Cardiac muscle cell (in vitro differentiated cells and primary cell): ENCODE data around the gene MRPS14. TPM values are rescaled to one million over a fixed set of nuclear protein-coding genes. Genes with fewer than 3 reads are reported as not detected.

ENCODE experiments used
- DNase-seq, 2 donors: peaks; one replicate each; pipeline versions ENCODE4 v3.0.0 to v3.0.0-alpha.2; 2010 to 2017; ENCODE audit warnings: low read depth in 1 of 2, low spot score in 1 of 2
- H3K27ac ChIP-seq: fragments of 200-600 bp; sonication (generic); 2 replicates; pipeline ENCODE4 v1.5.1; 2016
- H3K27me3 ChIP-seq: fragments of 200-600 bp; sonication (generic); 2 replicates; pipeline ENCODE4 v1.6.0; 2016; ENCODE audit warnings: control low read depth
- H3K36me3 ChIP-seq: fragments of 200-600 bp; sonication (generic); 2 replicates; pipeline ENCODE4 v1.5.1; 2016; ENCODE audit warnings: control low read depth
- H3K4me1 ChIP-seq: fragments of 200-600 bp; sonication (generic); 2 replicates; pipeline ENCODE4 v1.8.1; 2017; ENCODE audit warnings: low read depth, mild to moderate bottlenecking, mixed run types
- H3K4me3 ChIP-seq: fragments of 200-600 bp; sonication (generic); 2 replicates; pipeline ENCODE4 v1.5.1; 2016; ENCODE audit warnings: mild to moderate bottlenecking
- H3K9me3 ChIP-seq: fragments of 200-600 bp; sonication (generic); 2 replicates; pipeline ENCODE4 v1.5.1; 2017; ENCODE audit warnings: low read depth, mild to moderate bottlenecking, control low read depth
- CTCF ChIP-seq: IDR thresholded peaks from 2 replicates; pipeline ENCODE4 v1.5.1; 2012; ENCODE audit warnings: low read depth, mild to moderate bottlenecking, low read length
- polyA plus RNA-seq: library from polyadenylated mRNA; unstranded; fragments of >200 nt; fragmentation: Nextera tagmentation; extraction: Ambion mirVana; gene quantifications from 2 replicates; pipeline ENCODE4 v1.2.1, GENCODE V29; 2016
- total RNA-seq: library from RNA; depleted of rRNA; stranded (reverse); fragments of >200 nt; gene quantifications from 2 replicates; pipeline ENCODE4 v1.2.3, GENCODE V29; 2016

Gene MRPS14
- total and polyA plus RNA-seq, 2 experiments from 2014 or later = 27.5 to 73.8 TPM

DNA sequence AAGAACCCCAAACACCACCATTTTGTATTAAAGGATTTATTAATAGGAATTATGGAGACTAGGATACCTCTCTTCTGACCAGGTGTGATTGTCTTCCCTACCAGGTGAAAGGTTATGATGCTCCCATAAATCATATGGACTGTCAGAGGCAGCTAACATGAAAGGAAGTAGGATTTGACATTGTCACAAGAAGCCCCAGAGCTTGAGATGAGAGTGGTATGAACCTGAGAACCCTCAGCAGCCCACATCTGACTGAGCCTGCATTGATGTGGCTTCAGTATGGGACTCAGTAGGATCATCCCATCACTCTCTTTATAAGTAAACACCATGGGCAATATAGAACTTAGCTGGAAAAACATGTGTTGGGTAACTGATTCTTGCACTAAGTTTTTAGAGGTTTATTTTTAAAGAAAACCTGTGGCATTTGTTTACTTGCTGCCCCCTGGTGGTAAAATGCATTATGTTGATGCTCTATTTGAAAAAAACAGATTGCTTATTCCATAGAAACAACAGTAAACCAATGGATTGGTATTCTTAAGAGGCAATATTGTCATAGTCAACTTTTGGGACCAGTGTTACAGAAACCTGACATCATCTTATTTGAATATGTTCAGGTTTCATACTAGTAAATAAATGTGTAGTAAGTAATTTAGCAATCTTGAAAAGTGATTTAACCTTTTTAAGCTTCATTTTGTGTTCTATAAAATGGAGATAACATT is 40.1 kb downstream of the MRPS14 start:
- peak; percentile 64 for TF ChIP-seq CTCF
- Histone ChIP-seq H3K4me1 (no peaks in the 10 kb centered on the region), H3K9me3 (no peaks in the 10 kb centered on the region), H3K4me3 (no peak overlapping the region), H3K36me3 (no peaks in the 10 kb centered on the region), H3K27ac (no peak overlapping the region), H3K27me3 (no peaks in the 10 kb centered on the region)
- peak; percentile 47 to 77 for DNase-seq

DNA sequence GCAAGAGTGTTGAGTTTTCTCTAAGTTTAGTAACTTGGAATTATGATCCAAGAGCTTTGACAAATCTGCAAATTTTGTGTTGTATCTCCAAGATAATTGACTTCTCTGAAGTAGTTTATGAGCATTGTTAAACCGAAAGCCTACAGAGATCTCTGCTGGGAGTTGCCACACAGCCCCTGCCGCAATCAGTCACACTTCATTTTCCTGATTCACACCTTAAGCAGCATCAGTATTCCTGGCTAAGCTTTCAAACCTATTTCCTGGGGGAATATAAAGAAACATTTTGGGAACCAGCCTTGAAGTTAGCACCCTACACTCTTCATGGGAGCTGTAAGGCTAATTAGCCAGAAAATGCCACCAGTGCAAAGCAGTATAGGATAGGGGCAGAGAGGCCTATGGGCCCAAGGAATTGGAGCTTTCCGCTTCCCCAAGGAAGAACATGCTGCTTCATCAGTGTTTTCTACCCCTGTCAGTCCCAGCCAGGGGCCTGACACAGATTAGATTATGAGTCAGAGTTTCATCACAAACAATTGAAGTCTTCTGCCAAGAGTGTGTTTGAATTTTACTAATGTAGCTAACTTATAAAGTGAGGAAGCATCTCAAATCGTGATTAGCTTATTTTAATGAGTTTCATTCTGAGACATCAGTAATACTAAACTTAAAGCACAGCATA is 46.7 kb downstream of the MRPS14 start:
- peak in 1 of 2 donors; percentile 65 for DNase-seq
- no peaks in the 10 kb centered on the region for H3K36me3 ChIP-seq

DNA sequence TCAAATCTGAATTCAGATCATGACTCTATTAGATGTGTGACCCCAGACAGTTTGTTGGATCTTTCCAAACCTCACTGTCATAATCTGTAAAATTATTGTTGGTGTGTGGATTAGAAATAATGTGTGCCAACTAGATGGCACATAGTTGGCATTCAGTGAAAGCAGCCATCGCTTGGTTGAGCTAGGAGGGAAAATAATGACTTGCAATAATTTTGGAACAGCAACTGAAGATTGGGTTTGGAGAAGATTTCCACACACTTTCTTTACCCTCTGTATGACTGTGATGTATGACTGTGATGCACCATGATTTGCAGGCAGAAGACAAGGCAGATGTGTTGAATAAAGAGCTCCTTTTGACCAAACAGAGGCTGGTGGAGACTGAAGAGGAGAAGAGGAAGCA is 47.5 kb downstream of the MRPS14 start:
- no peak overlapping the region for H3K27ac ChIP-seq
- no peaks in the 10 kb centered on the region for H3K36me3 ChIP-seq
- no peak for DNase-seq
- H3K27me3 ChIP-seq = no peaks in the 10 kb centered on the region
- no peak for TF ChIP-seq CTCF
- H3K9me3 ChIP-seq = no peaks in the 10 kb centered on the region
- H3K4me3 ChIP-seq = no peak overlapping the region
- H3K4me1 ChIP-seq = no peaks in the 10 kb centered on the region

More for the DNA sequence above, 46.7 kb downstream of the MRPS14 start:
- no peaks in the 10 kb centered on the region for H3K9me3 ChIP-seq
- no peaks in the 10 kb centered on the region for H3K4me1 ChIP-seq
- no peak for TF ChIP-seq CTCF
- no peak overlapping the region for H3K27ac ChIP-seq
- no peaks in the 10 kb centered on the region for H3K27me3 ChIP-seq
- no peak overlapping the region for H3K4me3 ChIP-seq

DNA sequence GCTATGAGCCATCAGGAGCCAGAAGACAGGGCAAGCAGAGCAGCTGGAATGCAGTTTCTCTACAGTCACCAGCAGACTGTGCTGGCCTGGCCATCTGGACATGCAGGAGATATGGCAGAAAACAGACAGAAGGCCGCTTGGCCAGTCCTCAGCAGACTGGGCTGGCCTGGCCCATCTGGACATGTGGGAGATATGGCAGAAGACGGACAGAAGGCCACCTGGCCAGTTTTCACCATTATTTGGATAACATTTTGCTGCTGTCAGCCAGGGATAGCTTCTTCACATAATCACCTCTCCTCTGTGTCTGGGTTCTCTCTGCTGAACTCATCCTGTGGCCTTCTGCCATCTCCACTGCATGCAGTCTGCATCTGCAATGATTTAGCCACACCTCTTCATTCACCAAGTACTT is 48.5 kb downstream of the MRPS14 start:
- TF ChIP-seq CTCF = no peak
- no peak for DNase-seq
- Histone ChIP-seq H3K9me3 (no peaks in the 10 kb centered on the region), H3K27ac (no peak overlapping the region), H3K4me1 (no peaks in the 10 kb centered on the region), H3K4me3 (no peak overlapping the region), H3K36me3 (no peaks in the 10 kb centered on the region), H3K27me3 (no peaks in the 10 kb centered on the region)

- H3K27ac ChIP-seq = no peak overlapping the region
- H3K4me3 ChIP-seq = no peak overlapping the region
- no peak for DNase-seq
- H3K4me1 ChIP-seq = no peaks in the 10 kb centered on the region
- no peak for TF ChIP-seq CTCF
- no peaks in the 10 kb centered on the region for H3K9me3 ChIP-seq
- H3K36me3 ChIP-seq = no peaks in the 10 kb centered on the region
- H3K27me3 ChIP-seq = no peaks in the 10 kb centered on the region
These were observed 51.3 kb downstream of the MRPS14 start for GRCh38 chr1:174971902-174972301.
